IgD-negative memory B cell (primary cell): Measurements from ENCODE around the gene SPZ1. TPM values are rescaled to one million over a fixed set of nuclear protein-coding genes. Genes with fewer than 3 reads are reported as not detected.
"Not testable (repeated sequence)": the region's sequence is repeated elsewhere in the genome, so short reads cannot be mapped to it uniquely, and the experiment has no call there.

Experiments used
- H3K27ac Mint-ChIP-seq, 3 donors: one replicate each; pipeline ENCODE4 v1.8.0; 2020 to 2022; ENCODE audit warnings: mild to moderate bottlenecking in 3 of 3, mixed read lengths in 3 of 3, moderate library complexity in 1 of 3
- H3K27me3 Mint-ChIP-seq: one replicate; pipeline ENCODE4 v1.8.0; 2021; ENCODE audit warnings: mixed read lengths
- H3K36me3 Mint-ChIP-seq: one replicate; pipeline ENCODE4 v1.8.0; 2020; ENCODE audit warnings: mild to moderate bottlenecking, mixed read lengths
- H3K4me1 Mint-ChIP-seq, 3 donors: one replicate each; pipeline ENCODE4 v1.8.0; 2020 to 2022; ENCODE audit warnings: mixed read lengths in 3 of 3, mild to moderate bottlenecking in 1 of 3
- H3K4me3 Mint-ChIP-seq, 4 donors: one replicate each; pipeline ENCODE4 v1.8.0; 2020 to 2022; ENCODE audit warnings: mild to moderate bottlenecking in 4 of 4, mixed read lengths in 4 of 4, moderate library complexity in 3 of 4
- H3K9me3 Mint-ChIP-seq, 3 donors: one replicate each; pipeline ENCODE4 v1.8.0; 2020 to 2021; ENCODE audit warnings: mixed read lengths in 3 of 3, mild to moderate bottlenecking in 1 of 3
- polyA plus RNA-seq: library from polyadenylated mRNA; unstranded; fragments of 300-500 nt; fragmentation: Illumina TruSeq; gene quantifications from one replicate; pipeline ENCODE4 v1.2.3, GENCODE V29; 2021

Gene SPZ1
- polyA plus RNA-seq, 1 donor from 2014 or later = not detected

- Mint-ChIP-seq H3K9me3 (no peaks in the 10 kb centered on the region), H3K27me3 (peaks cover 2% of the 10 kb centered on the region), H3K4me3 (no peak overlapping the region), H3K4me1 (peaks cover 0 to 1% (median under 1%) of the 10 kb centered on the region in 3 donors), H3K27ac (no peak overlapping the region), H3K36me3 (no peaks in the 10 kb centered on the region)
Observed at GRCh38 chr5:80302636-80303035, 17.2 kb upstream of the SPZ1 start.

- Mint-ChIP-seq H3K27ac (no peak overlapping the region), H3K4me3 (no peak overlapping the region), H3K4me1 (peaks cover 0 to 3% (median 0%) of the 10 kb centered on the region in 3 donors)
Observed at GRCh38 chr5:80308526-80308925, 11.3 kb upstream of the SPZ1 start.

GRCh38 chr5:80309871-80310665, 9.7 kb upstream of the SPZ1 start:
- Mint-ChIP-seq H3K36me3 (no peaks in the 10 kb centered on the region), H3K4me3 (no peak overlapping the region), H3K9me3 (no peaks in the 10 kb centered on the region), H3K27me3 (peaks cover 2% of the 10 kb centered on the region), H3K27ac (peak overlapping the region in 1 of 3 donors; percentile 23), H3K4me1 (peaks cover 0 to 3% (median 0%) of the 10 kb centered on the region in 3 donors)

More at GRCh38 chr5:80308526-80308925, 11.3 kb upstream of the SPZ1 start:
- peaks cover 2% of the 10 kb centered on the region for H3K27me3 Mint-ChIP-seq
- no peaks in the 10 kb centered on the region for H3K9me3 Mint-ChIP-seq
- no peaks in the 10 kb centered on the region for H3K36me3 Mint-ChIP-seq

GRCh38 chr5:80315244-80315643, 4.6 kb upstream of the SPZ1 start:
- Mint-ChIP-seq H3K27me3 (peaks cover 11% of the 10 kb centered on the region), H3K27ac (no peak overlapping the region), H3K4me3 (no peak overlapping the region), H3K36me3 (no peaks in the 10 kb centered on the region), H3K4me1 (no peaks in the 10 kb centered on the region), H3K9me3 (no peaks in the 10 kb centered on the region)

GRCh38 chr5:80318212-80318611, 1.6 kb upstream of the SPZ1 start:
- Mint-ChIP-seq H3K9me3 (no peaks in the 10 kb centered on the region), H3K27me3 (peaks cover 15% of the 10 kb centered on the region), H3K27ac (no peak overlapping the region), H3K4me1 (no peaks in the 10 kb centered on the region), H3K4me3 (no peak overlapping the region), H3K36me3 (no peaks in the 10 kb centered on the region)

GRCh38 chr5:80324912-80325311, 5.1 kb downstream of the SPZ1 start:
- no peaks in the 10 kb centered on the region for H3K9me3 Mint-ChIP-seq
- H3K27me3 Mint-ChIP-seq = peaks cover 4% of the 10 kb centered on the region
- H3K4me1 Mint-ChIP-seq = peaks cover 0 to 2% (median 1%) of the 10 kb centered on the region in 3 donors
- no peak overlapping the region for H3K27ac Mint-ChIP-seq
- no peak overlapping the region for H3K4me3 Mint-ChIP-seq
- peaks cover 2% of the 10 kb centered on the region for H3K36me3 Mint-ChIP-seq

- H3K36me3 Mint-ChIP-seq = peaks cover 3% of the 10 kb centered on the region
- H3K27ac Mint-ChIP-seq = no peak overlapping the region
- H3K4me1 Mint-ChIP-seq = peaks cover 0 to 2% (median 1%) of the 10 kb centered on the region in 3 donors
- H3K4me3 Mint-ChIP-seq = no peak overlapping the region
- H3K27me3 Mint-ChIP-seq = peaks cover 1% of the 10 kb centered on the region
- H3K9me3 Mint-ChIP-seq = no peaks in the 10 kb centered on the region
Observed at GRCh38 chr5:80326468-80326867, 6.7 kb downstream of the SPZ1 start.

GRCh38 chr5:80337379-80337778, 17.6 kb downstream of the SPZ1 start:
- H3K27ac Mint-ChIP-seq = no peak overlapping the region
- H3K4me3 Mint-ChIP-seq = no peak overlapping the region
- no peaks in the 10 kb centered on the region for H3K4me1 Mint-ChIP-seq
- peaks cover 14% of the 10 kb centered on the region for H3K27me3 Mint-ChIP-seq
- no peaks in the 10 kb centered on the region for H3K36me3 Mint-ChIP-seq
- H3K9me3 Mint-ChIP-seq = peaks cover 0 to 6% (median 0%) of the 10 kb centered on the region in 3 donors

GRCh38 chr5:80339116-80339515, 19.3 kb downstream of the SPZ1 start:
- Mint-ChIP-seq H3K27ac (no peak overlapping the region), H3K36me3 (no peaks in the 10 kb centered on the region), H3K9me3 (peaks cover 0 to 6% (median 0%) of the 10 kb centered on the region in 3 donors), H3K4me3 (no peak overlapping the region), H3K4me1 (no peaks in the 10 kb centered on the region), H3K27me3 (peaks cover 14% of the 10 kb centered on the region)

GRCh38 chr5:80341016-80341775, 21.4 kb downstream of the SPZ1 start:
- Mint-ChIP-seq H3K36me3 (no peaks in the 10 kb centered on the region), H3K9me3 (peaks cover 0 to 2% (median 0%) of the 10 kb centered on the region in 3 donors), H3K4me3 (no peak overlapping the region), H3K27ac (no peak overlapping the region), H3K27me3 (peaks cover 14% of the 10 kb centered on the region), H3K4me1 (peaks cover 0 to 3% (median 0%) of the 10 kb centered on the region in 3 donors)

GRCh38 chr5:80343067-80343466, 23.3 kb downstream of the SPZ1 start:
- Mint-ChIP-seq H3K4me1 (peaks cover 0 to 3% (median 0%) of the 10 kb centered on the region in 3 donors), H3K9me3 (peaks cover 0 to 2% (median 0%) of the 10 kb centered on the region in 3 donors)

GRCh38 chr5:80346055-80346454, 26.3 kb downstream of the SPZ1 start:
- Mint-ChIP-seq H3K9me3 (no peaks in the 10 kb centered on the region), H3K27me3 (peaks cover 6% of the 10 kb centered on the region), H3K27ac (no peak overlapping the region), H3K36me3 (peaks cover 1% of the 10 kb centered on the region), H3K4me3 (no peak overlapping the region), H3K4me1 (peaks cover 0 to 3% (median 0%) of the 10 kb centered on the region in 3 donors)

More at GRCh38 chr5:80343067-80343466, 23.3 kb downstream of the SPZ1 start:
- Mint-ChIP-seq H3K36me3 (no peaks in the 10 kb centered on the region), H3K27ac (no peak overlapping the region), H3K27me3 (peaks cover 12% of the 10 kb centered on the region), H3K4me3 (no peak overlapping the region)

- Mint-ChIP-seq H3K9me3 (peaks cover 0 to 4% (median 0%) of the 10 kb centered on the region in 3 donors), H3K4me3 (no peak overlapping the region), H3K27ac (no peak overlapping the region), H3K36me3 (peaks cover 1% of the 10 kb centered on the region), H3K27me3 (peaks cover 3% of the 10 kb centered on the region), H3K4me1 (peaks cover 0 to 3% (median 0%) of the 10 kb centered on the region in 3 donors)
Observed at GRCh38 chr5:80348171-80348570, 28.4 kb downstream of the SPZ1 start.

GRCh38 chr5:80351019-80351418, 31.2 kb downstream of the SPZ1 start:
- not testable (repeated sequence) for H3K9me3 Mint-ChIP-seq, H3K27ac Mint-ChIP-seq, H3K36me3 Mint-ChIP-seq, H3K4me1 Mint-ChIP-seq, H3K27me3 Mint-ChIP-seq, H3K4me3 Mint-ChIP-seq

GRCh38 chr5:80355686-80356085, 35.9 kb downstream of the SPZ1 start:
- H3K27ac Mint-ChIP-seq = no peak overlapping the region
- H3K27me3 Mint-ChIP-seq = peaks cover 5% of the 10 kb centered on the region
- peaks cover 0 to 4% (median 0%) of the 10 kb centered on the region in 3 donors for H3K9me3 Mint-ChIP-seq
- no peaks in the 10 kb centered on the region for H3K36me3 Mint-ChIP-seq
- H3K4me3 Mint-ChIP-seq = no peak overlapping the region
- no peaks in the 10 kb centered on the region for H3K4me1 Mint-ChIP-seq
